ENCODE results near the gene PIGT.

- TF ChIP-seq, protein P1, sequence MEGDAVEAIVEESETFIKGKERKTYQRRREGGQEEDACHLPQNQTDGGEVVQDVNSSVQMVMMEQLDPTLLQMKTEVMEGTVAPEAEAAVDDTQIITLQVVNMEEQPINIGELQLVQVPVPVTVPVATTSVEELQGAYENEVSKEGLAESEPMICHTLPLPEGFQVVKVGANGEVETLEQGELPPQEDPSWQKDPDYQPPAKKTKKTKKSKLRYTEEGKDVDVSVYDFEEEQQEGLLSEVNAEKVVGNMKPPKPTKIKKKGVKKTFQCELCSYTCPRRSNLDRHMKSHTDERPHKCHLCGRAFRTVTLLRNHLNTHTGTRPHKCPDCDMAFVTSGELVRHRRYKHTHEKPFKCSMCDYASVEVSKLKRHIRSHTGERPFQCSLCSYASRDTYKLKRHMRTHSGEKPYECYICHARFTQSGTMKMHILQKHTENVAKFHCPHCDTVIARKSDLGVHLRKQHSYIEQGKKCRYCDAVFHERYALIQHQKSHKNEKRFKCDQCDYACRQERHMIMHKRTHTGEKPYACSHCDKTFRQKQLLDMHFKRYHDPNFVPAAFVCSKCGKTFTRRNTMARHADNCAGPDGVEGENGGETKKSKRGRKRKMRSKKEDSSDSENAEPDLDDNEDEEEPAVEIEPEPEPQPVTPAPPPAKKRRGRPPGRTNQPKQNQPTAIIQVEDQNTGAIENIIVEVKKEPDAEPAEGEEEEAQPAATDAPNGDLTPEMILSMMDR (IDR thresholded peaks at IDR 0.05) = peak; percentile 57 to 79 (median 58)
- TF ChIP-seq EP300 (IDR thresholded peaks at IDR 0.05) = no peak
- no peak for TF ChIP-seq POLR2A (IDR thresholded peaks at IDR 0.05)
Measured at GRCh38 chr20:45373353-45374100, 42.4 kb upstream of the PIGT start.
